ENCODE results near the gene EXO5. TPM values are rescaled to one million over a fixed set of nuclear protein-coding genes. Genes with fewer than 3 reads are reported as not detected.

Gene EXO5
- total RNA-seq, 1 experiment from 2014 or later: 0.57 TPM

- Histone ChIP-seq H3K36me3 (ENCODE audit: control insufficient read depth in 1 of 2, insufficient read depth in 2 of 2, low read length in 2 of 2) (no peaks in the 10 kb centered on the region), H3K4me2 (ENCODE audit: low read length) (no peak overlapping the region), H2AFZ (ENCODE audit: low read depth, low read length, poor library complexity, severe bottlenecking) (no peak overlapping the region), H3K27ac (ENCODE audit: low read depth, low read length) (no peak overlapping the region), H3K9ac (ENCODE audit: low read length) (no peak overlapping the region), H3K9me2 (ENCODE audit: insufficient read depth) (no peaks in the 10 kb centered on the region; the same call in 1 of the 2 replicates), H3K79me2 (ENCODE audit: insufficient read depth, low read length) (no peaks in the 10 kb centered on the region), H3K9me3 (ENCODE audit: control insufficient read depth in 1 of 2, insufficient read depth in 1 of 2, low read depth in 1 of 2, low read length in 2 of 2) (no peaks in the 10 kb centered on the region), H4K20me1 (ENCODE audit: insufficient read depth) (no peaks in the 10 kb centered on the region), H3K4me3 (replicated peaks in 1 of 2; ENCODE audit: low read depth in 1 of 2, low read length in 2 of 2) (no peak overlapping the region), H3K27me3 (ENCODE audit: insufficient read depth, low read length) (no peaks in the 10 kb centered on the region), H3K4me1 (ENCODE audit: control insufficient read depth in 1 of 2, insufficient read depth in 2 of 2, low read length in 2 of 2) (no peaks in the 10 kb centered on the region)
- ATAC-seq (no peak), DNase-seq (ENCODE audit: low read depth, low spot score) (no peak)
- ChIA-PET RAD21 (ENCODE audit: low non-redundant PET in 1 of 2, low total read pairs in 2 of 2, uncharacterized antibody in 2 of 2, unreplicated experiment in 2 of 2) (no interaction called here), CTCF (no interaction called here), POLR2A (no interaction called here)
- intact Hi-C loops (cut with micrococcal nuclease): no loop called here
- TF ChIP-seq EZH2phosphoT487 (IDR thresholded peaks at IDR 0.05; ENCODE audit: borderline replicate concordance): no peak
- no peak for TF ChIP-seq YY1 (IDR thresholded peaks at IDR 0.05; ENCODE audit: extremely low read depth, insufficient replicate concordance, low read depth, low read length)
- no peak for TF ChIP-seq POLR2A (IDR thresholded peaks at IDR 0.05; ENCODE audit: borderline replicate concordance, extremely low read depth, insufficient read depth, insufficient read length)
- no peak for TF ChIP-seq ZNF274 (IDR thresholded peaks at IDR 0.05; ENCODE audit: low read depth, low read length)
- TF ChIP-seq SIN3A (IDR thresholded peaks at IDR 0.05; ENCODE audit: low read depth): no peak
- no peak for TF ChIP-seq ELF1 (IDR thresholded peaks at IDR 0.05; ENCODE audit: borderline replicate concordance, low read depth)
- no peak for TF ChIP-seq FOSL1 (IDR thresholded peaks at IDR 0.05; ENCODE audit: low read depth)
- TF ChIP-seq SP1 (IDR thresholded peaks at IDR 0.05; ENCODE audit: low read depth): no peak
- no peak for TF ChIP-seq ATF3 (IDR thresholded peaks at IDR 0.05)
- no TSS peak for BruUV-seq (replicated peaks)
Measured at GRCh38 chr1:40562185-40562584, 53.6 kb downstream of the EXO5 start.

DNA sequence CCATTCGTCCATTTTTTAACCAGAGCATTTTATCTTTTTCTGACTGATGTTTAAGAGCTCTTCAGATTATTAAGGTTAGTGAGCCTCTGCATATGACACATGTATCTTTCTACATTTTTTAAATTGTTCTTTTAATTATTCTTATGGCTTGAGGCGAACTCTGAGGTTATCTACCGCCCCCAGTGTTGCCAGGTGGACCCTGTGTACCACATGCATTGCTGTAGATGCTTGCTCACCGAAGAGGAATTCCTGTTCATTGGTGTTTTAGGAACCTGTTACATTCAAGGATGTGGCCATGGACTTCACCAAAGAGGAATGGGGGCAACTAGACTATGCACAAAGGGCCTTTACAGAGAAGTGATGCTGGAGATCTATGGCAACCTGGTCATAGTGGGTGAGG, 54.7 kb downstream of the EXO5 start:
- Histone ChIP-seq H2AFZ (ENCODE audit: low read depth, low read length, poor library complexity, severe bottlenecking) (no peak overlapping the region), H3K36me3 (ENCODE audit: control insufficient read depth in 1 of 2, insufficient read depth in 2 of 2, low read length in 2 of 2) (no peaks in the 10 kb centered on the region), H3K4me3 (replicated peaks in 1 of 2; ENCODE audit: low read depth in 1 of 2, low read length in 2 of 2) (no peak overlapping the region), H3K9ac (ENCODE audit: low read length) (no peak overlapping the region), H3K4me2 (ENCODE audit: low read length) (no peak overlapping the region), H3K9me3 (ENCODE audit: control insufficient read depth in 1 of 2, insufficient read depth in 1 of 2, low read depth in 1 of 2, low read length in 2 of 2) (no peaks in the 10 kb centered on the region), H3K27ac (ENCODE audit: low read depth, low read length) (no peak overlapping the region), H4K20me1 (ENCODE audit: insufficient read depth) (no peaks in the 10 kb centered on the region), H3K27me3 (ENCODE audit: insufficient read depth, low read length) (no peaks in the 10 kb centered on the region), H3K79me2 (ENCODE audit: insufficient read depth, low read length) (no peaks in the 10 kb centered on the region), H3K9me2 (ENCODE audit: insufficient read depth) (no peaks in the 10 kb centered on the region; the same call in 1 of the 2 replicates), H3K4me1 (ENCODE audit: control insufficient read depth in 1 of 2, insufficient read depth in 2 of 2, low read length in 2 of 2) (no peaks in the 10 kb centered on the region)
- DNase-seq (ENCODE audit: low read depth, low spot score) (no peak), ATAC-seq (no peak)
- CTCF ChIA-PET: no interaction called here
- POLR2A ChIA-PET: interaction anchor here (0.7 kb wide), 1 partner anchor 32 kb away, joined by 4 read pairs; the partner anchor contains the start of gene ZNF684
- BruUV-seq (replicated peaks): no TSS peak
- TF ChIP-seq YY1 (IDR thresholded peaks at IDR 0.05; ENCODE audit: extremely low read depth, insufficient replicate concordance, low read depth, low read length) (no peak), ZNF274 (IDR thresholded peaks at IDR 0.05; ENCODE audit: low read depth, low read length) (no peak), ZFX (IDR thresholded peaks at IDR 0.05) (no peak), POLR2A (IDR thresholded peaks at IDR 0.05; ENCODE audit: borderline replicate concordance, extremely low read depth, insufficient read depth, insufficient read length) (no peak)
- TF ChIP-seq, protein P1, sequence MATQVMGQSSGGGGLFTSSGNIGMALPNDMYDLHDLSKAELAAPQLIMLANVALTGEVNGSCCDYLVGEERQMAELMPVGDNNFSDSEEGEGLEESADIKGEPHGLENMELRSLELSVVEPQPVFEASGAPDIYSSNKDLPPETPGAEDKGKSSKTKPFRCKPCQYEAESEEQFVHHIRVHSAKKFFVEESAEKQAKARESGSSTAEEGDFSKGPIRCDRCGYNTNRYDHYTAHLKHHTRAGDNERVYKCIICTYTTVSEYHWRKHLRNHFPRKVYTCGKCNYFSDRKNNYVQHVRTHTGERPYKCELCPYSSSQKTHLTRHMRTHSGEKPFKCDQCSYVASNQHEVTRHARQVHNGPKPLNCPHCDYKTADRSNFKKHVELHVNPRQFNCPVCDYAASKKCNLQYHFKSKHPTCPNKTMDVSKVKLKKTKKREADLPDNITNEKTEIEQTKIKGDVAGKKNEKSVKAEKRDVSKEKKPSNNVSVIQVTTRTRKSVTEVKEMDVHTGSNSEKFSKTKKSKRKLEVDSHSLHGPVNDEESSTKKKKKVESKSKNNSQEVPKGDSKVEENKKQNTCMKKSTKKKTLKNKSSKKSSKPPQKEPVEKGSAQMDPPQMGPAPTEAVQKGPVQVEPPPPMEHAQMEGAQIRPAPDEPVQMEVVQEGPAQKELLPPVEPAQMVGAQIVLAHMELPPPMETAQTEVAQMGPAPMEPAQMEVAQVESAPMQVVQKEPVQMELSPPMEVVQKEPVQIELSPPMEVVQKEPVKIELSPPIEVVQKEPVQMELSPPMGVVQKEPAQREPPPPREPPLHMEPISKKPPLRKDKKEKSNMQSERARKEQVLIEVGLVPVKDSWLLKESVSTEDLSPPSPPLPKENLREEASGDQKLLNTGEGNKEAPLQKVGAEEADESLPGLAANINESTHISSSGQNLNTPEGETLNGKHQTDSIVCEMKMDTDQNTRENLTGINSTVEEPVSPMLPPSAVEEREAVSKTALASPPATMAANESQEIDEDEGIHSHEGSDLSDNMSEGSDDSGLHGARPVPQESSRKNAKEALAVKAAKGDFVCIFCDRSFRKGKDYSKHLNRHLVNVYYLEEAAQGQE (IDR thresholded peaks at IDR 0.05; ENCODE audit: low read depth): no peak
- intact Hi-C loops (cut with micrococcal nuclease): no loop called here
- RAD21 ChIA-PET (ENCODE audit: low non-redundant PET in 1 of 2, low total read pairs in 2 of 2, uncharacterized antibody in 2 of 2, unreplicated experiment in 2 of 2): no interaction called here

All from HCT116 (cell line).